ENCODE data around the gene SYNPO2. TPM values are rescaled to one million over a fixed set of nuclear protein-coding genes. Genes with fewer than 3 reads are reported as not detected.

SYNPO2 gene
- total and polyA plus RNA-seq, 2 of the 8 experiments (the other 6 are each of a cell fraction or from before 2014, with no cell fraction given): 0.50 to 4.2 TPM

GRCh38 chr4:118999919-119000318, 111.3 kb downstream of the SYNPO2 start:
- no peak overlapping the region for H3K4me2 ChIP-seq (ENCODE audit: insufficient read depth in 1 of 2, low read depth in 2 of 2, low read length in 2 of 2)
- DNase-seq (ENCODE audit: low read depth in 1 of 2, low spot score in 2 of 2) (no peak), FAIRE-seq (no peak)
- H3K18ac ChIP-seq (ENCODE audit: extremely low read depth, low read length): no peak overlapping the region
- no peaks in the 10 kb centered on the region for H3K36me3 ChIP-seq (ENCODE audit: control insufficient read depth in 2 of 4, insufficient read depth in 4 of 4, low read length in 3 of 4)
- H3K23me2 ChIP-seq (ENCODE audit: low read depth, low read length): no peaks in the 10 kb centered on the region
- no peaks in the 10 kb centered on the region for H4K20me1 ChIP-seq (replicated peaks in 1 of 2; ENCODE audit: control insufficient read depth in 1 of 2, insufficient read depth in 2 of 2, low read length in 2 of 2)
- no peak overlapping the region for H2BK5ac ChIP-seq (ENCODE audit: low read depth, low read length)
- no peak overlapping the region for H2BK20ac ChIP-seq (ENCODE audit: low read length)
- H3K56ac ChIP-seq (replicated peaks; ENCODE audit: insufficient read length, low read depth, low read length): no peak overlapping the region
- no peak overlapping the region for H4K8ac ChIP-seq (ENCODE audit: extremely low read depth, insufficient read depth, low read length)
- H3K79me2 ChIP-seq (ENCODE audit: control insufficient read depth in 1 of 2, insufficient read depth in 2 of 2, low read length in 2 of 2): no peaks in the 10 kb centered on the region
- no peaks in the 10 kb centered on the region for H3K79me1 ChIP-seq (ENCODE audit: low read depth, low read length)
- H3K4ac ChIP-seq (replicated peaks; ENCODE audit: insufficient read length, low read depth, low read length): no peak overlapping the region
- no peak overlapping the region for H2BK120ac ChIP-seq (replicated peaks; ENCODE audit: low read depth, low read length)
- H2AK5ac ChIP-seq (ENCODE audit: low read depth, low read length): no peak overlapping the region
- H3K23ac ChIP-seq (ENCODE audit: insufficient read length): no peak overlapping the region
- H3K4me1 ChIP-seq (replicated peaks in 1 of 4; ENCODE audit: control insufficient read depth in 3 of 4, insufficient read depth in 4 of 4, low read length in 3 of 4): peaks cover 0 to 8% (median 4%) of the 10 kb centered on the region in 4 experiments; a peak in 2 of 7 replicates
- H2AFZ ChIP-seq (ENCODE audit: low read length): 0 out of 2 replicates have a peak overlapping the region, but pooled peaks have one; percentile 90
- no peak overlapping the region for H4K91ac ChIP-seq (replicated peaks; ENCODE audit: insufficient read length, low read length)
- 79% methylated on average over 1 of the region's 1 CpG; no CpG with 5 or more reads in 1 of the 2 experiments for WGBS, 2 experiments (ENCODE audit: extremely low coverage in 1 of 2, insufficient coverage in 1 of 2, insufficient read length in 1 of 2, insufficient replicate concordance in 2 of 2, low coverage in 1 of 2, low lambda C conversion rate in 2 of 2, missing lambda C conversion rate in 1 of 2)
- H2BK12ac ChIP-seq (ENCODE audit: low read depth, low read length): no peak overlapping the region
- ChIA-PET CTCF (ENCODE audit: partially characterized antibody) (interaction anchor here (0.5 to 1.9 kb wide), 4 partner anchors 11 to 135 kb away, joined by 3 to 5 read pairs (median 4); no protein-coding TSS in a partner anchor), POLR2A (ENCODE audit: partially characterized antibody) (no interaction called here)
- H3K27me3 ChIP-seq (replicated peaks in 1 of 4; ENCODE audit: control insufficient read depth in 3 of 4, extremely low read depth in 1 of 4, insufficient read depth in 3 of 4, low read length in 3 of 4): no peaks in the 10 kb centered on the region
- no peaks in the 10 kb centered on the region for H3K9me3 ChIP-seq (ENCODE audit: insufficient read depth in 2 of 2, low read depth in 1 of 2, low read length in 1 of 2)
- no peak overlapping the region for H4K5ac ChIP-seq (ENCODE audit: insufficient read length, low read depth, low read length)
- H3K4me3 ChIP-seq (ENCODE audit: extremely low read depth in 1 of 4, insufficient read depth in 2 of 4, low read depth in 3 of 4, low read length in 4 of 4): no peak overlapping the region
- H3K9ac ChIP-seq (replicated peaks in 1 of 4; ENCODE audit: extremely low read depth in 1 of 4, low read depth in 3 of 4, low read length in 3 of 4): 0 out of 7 replicates have a peak overlapping the region, but pooled peaks of 1 of the 4 experiments have one; percentile 32
- no peak overlapping the region for H3K27ac ChIP-seq (ENCODE audit: low read depth, low read length)
- H3K14ac ChIP-seq (ENCODE audit: insufficient read length): no peak overlapping the region
- H2BK15ac ChIP-seq (ENCODE audit: low read length): no peak overlapping the region
- TF ChIP-seq, protein P1, sequence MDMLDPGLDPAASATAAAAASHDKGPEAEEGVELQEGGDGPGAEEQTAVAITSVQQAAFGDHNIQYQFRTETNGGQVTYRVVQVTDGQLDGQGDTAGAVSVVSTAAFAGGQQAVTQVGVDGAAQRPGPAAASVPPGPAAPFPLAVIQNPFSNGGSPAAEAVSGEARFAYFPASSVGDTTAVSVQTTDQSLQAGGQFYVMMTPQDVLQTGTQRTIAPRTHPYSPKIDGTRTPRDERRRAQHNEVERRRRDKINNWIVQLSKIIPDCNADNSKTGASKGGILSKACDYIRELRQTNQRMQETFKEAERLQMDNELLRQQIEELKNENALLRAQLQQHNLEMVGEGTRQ (IDR thresholded peaks at IDR 0.05; ENCODE audit: low read length): no peak

Data from H1 (cell line).